Activated naive CD8-positive, alpha-beta T cell treated with anti-CD3 and anti-CD28 coated beads for 36 hours (primary cell): ENCODE results near the gene UBE2S. TPM values are rescaled to one million over a fixed set of nuclear protein-coding genes. Genes with fewer than 3 reads are reported as not detected.

Experiments
- DNase-seq: peaks from one replicate; pipeline ENCODE4 v3.0.0; 2021
- H3K27ac Mint-ChIP-seq: one replicate; pipeline ENCODE4 v1.8.0; 2022; ENCODE audit warnings: mild to moderate bottlenecking, moderate library complexity, mixed read lengths
- H3K27me3 Mint-ChIP-seq: one replicate; pipeline ENCODE4 v1.8.0; 2022; ENCODE audit warnings: mild to moderate bottlenecking, mixed read lengths
- H3K36me3 Mint-ChIP-seq: one replicate; pipeline ENCODE4 v1.8.0; 2021; ENCODE audit warnings: mild to moderate bottlenecking, mixed read lengths
- H3K4me1 Mint-ChIP-seq: one replicate; pipeline ENCODE4 v1.8.0; 2021; ENCODE audit warnings: mixed read lengths
- H3K4me3 Mint-ChIP-seq: one replicate; pipeline ENCODE4 v1.8.0; 2022; ENCODE audit warnings: mild to moderate bottlenecking, moderate library complexity, mixed read lengths
- H3K9me3 Mint-ChIP-seq: one replicate; pipeline ENCODE4 v1.8.0; 2022; ENCODE audit warnings: mixed read lengths
- total RNA-seq, 2 experiments: library from RNA; stranded (reverse); gene quantifications; one replicate each; pipeline ENCODE4 v1.2.3, GENCODE V29; 2021

The UBE2S gene
- total RNA-seq, 2 experiments from 2014 or later = 323 to 325 TPM

DNA sequence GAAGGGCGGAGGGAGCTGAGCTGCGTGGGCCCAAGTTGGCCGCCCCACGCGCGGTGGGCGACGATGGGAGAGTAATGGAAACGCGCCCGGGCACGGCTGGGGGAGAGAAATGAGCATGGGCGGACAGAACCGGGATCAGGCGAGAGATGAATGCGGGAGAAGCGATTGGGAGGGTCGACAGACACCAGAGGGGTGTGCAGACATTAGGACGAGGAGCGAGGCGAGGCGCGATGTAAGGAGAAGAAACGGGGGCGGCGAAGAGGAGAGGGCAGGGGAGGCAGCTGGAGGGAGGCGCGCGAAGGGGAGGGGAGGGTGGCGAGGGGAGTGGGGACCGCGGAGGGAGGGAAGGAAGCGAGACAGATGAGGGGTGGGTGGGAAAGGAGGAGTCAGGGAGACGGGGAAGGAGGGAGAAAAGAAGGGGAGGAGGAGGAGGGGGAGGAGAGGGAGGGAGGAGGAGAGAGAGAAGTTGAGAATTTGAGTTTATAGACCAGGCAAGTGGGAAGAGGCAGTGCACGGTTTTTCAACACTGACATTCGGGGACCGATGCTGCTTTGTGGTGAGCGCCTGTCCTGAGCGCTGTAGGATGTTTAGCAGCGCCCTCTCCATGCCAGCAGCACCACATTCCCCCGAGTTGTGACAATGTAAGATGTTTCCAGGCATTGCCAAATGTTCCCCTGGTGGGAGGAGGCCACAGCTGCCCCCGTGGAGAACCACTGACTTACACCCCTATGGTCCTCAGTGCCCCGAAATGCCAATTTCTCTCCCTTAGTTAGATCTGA lies 35.6 kb upstream of the UBE2S start, which contains the start of gene SHISA7:
SHISA7 (minus strand) TSS at position 256 of the 779 bp plus-strand sequence. CDS start 437 bp downstream, outside the sequence.
- H3K27ac Mint-ChIP-seq = no peak within 1 kb of the TSS
- H3K4me3 Mint-ChIP-seq = no peak within 1 kb of the TSS

DNA sequence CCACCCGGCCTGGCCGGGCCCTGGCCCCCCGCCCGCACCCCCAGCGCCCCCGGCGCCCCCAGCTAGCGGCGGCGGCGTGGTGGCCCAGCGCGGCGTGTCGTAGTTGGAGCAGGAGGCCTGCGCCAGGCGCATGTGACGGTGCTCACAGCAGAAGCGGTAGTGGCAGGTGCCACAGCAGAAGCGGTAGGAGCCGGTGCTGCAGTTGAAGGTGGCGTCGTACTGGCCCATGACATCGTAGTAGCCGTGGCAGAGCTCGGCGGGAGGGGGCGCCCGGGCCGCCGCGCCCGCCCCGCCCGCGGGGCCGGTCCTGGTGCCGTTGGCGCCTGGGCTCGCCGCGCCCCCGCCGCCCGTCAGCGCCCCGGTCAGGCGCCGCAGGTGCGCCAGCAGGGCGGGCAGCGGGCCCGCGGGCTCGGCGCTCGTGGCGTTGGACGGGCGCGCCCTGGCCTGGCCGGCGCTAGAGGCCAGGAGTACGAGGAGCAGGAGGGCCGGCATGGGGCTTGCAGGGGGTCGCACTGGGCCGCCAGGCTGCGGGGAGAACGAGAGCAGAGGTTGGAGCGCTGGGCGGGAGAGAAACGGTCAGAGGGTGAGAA lies 34.9 kb upstream of the UBE2S start:
- Mint-ChIP-seq H3K36me3 (no peaks in the 10 kb centered on the region), H3K4me3 (no peak overlapping the region), H3K27me3 (peaks cover 87% of the 10 kb centered on the region), H3K9me3 (no peaks in the 10 kb centered on the region), H3K27ac (no peak overlapping the region), H3K4me1 (peaks cover 10% of the 10 kb centered on the region)
- no peak for DNase-seq

More for the DNA sequence above, 35.6 kb upstream of the UBE2S start, which contains the start of gene SHISA7:
- no peaks in the 10 kb centered on the region for H3K36me3 Mint-ChIP-seq
- H3K4me1 Mint-ChIP-seq = peaks cover 10% of the 10 kb centered on the region
- no peaks in the 10 kb centered on the region for H3K9me3 Mint-ChIP-seq
- no peak for DNase-seq
- peaks cover 80% of the 10 kb centered on the region for H3K27me3 Mint-ChIP-seq

DNA sequence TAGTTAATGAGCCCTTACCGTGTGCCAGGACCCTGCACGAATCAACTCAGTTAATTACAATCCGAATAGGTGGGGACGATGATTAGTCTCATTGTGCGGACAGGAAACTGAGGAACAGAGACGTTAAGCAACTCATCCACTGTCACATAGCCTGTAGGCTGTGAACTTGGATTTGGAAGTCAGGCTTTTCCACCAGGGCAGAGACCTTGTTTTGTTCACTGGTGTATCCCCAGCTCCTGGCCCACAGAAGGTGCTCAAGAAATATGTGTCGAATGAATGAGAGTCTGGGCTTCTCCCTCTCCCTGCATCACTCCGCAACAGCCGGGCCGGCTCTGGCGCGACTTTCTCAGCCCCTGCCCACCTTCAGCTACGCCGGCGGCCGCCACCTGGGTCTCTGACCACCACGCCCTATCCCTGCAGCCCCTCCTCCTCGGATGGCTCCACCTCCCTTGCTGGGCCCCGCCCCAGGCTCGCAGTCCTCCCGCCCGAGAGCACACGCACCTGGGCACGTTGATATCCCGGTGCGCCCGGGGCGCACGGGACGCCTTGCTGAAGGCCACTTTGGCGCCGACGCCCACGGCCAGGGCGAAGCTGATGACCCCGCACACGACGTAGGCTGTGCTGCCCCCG lies 34.2 kb upstream of the UBE2S start:
- Mint-ChIP-seq H3K36me3 (no peaks in the 10 kb centered on the region), H3K9me3 (no peaks in the 10 kb centered on the region), H3K4me3 (no peak overlapping the region), H3K4me1 (peaks cover 10% of the 10 kb centered on the region), H3K27me3 (peaks cover 94% of the 10 kb centered on the region), H3K27ac (no peak overlapping the region)
- no peak for DNase-seq

DNA sequence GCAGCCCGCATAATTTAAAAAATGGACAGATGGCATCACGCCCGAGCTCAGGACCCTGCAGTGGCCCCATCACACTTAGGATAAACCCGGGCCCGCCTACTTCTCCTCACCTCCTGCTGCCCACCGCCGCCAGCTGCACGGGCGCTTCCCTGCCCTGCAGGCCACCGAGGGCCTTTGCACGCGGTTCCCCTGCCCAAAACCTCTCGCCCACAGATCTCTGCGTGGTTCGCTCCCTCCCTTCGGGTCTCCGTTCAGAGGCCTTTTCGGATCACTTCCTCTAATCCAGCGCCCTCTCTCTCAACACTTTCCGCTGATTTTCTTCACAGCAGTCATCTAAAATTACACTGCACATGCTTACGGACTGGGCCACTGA lies 33.7 kb upstream of the UBE2S start:
- Mint-ChIP-seq H3K27me3 (peaks cover 99% of the 10 kb centered on the region), H3K27ac (no peak overlapping the region), H3K4me3 (no peak overlapping the region), H3K4me1 (peaks cover 10% of the 10 kb centered on the region), H3K36me3 (no peaks in the 10 kb centered on the region), H3K9me3 (no peaks in the 10 kb centered on the region)
- DNase-seq = no peak

DNA sequence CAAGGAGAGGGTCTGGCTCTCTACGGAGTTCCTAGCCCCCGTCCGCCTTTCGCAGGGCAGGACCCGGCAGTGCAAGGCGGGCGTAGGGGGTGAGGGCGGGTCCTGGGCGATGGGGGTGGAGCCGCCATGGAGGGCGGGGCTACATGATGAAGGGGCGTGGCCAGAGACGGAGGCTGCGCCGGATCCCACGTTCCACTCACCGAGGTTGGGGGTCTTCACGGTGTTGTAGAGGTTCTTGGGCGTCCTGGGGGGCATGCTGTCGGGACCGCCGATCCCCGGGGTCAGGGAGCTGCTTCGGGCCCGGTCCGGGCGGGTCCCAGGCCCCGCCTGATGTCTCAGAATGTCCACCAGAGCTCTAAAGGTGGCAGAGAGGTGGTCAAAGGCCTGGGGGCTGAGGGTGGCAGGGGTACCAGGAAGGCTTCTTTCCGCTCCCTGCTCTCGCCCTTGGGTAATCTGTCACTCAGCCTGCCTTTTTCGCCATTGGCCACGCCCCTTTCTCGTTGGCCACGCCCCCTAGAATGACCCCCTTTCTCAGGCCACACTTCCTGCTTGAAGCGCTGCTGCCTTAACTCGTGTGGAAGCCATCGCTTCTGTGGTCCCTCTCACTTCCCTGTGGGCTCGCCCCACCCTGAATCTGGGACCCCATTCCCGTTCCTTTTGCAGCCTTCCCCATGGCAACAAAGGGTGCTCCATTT lies 33.0 kb upstream of the UBE2S start:
- H3K4me1 Mint-ChIP-seq = peaks cover 10% of the 10 kb centered on the region
- H3K27ac Mint-ChIP-seq = no peak overlapping the region
- no peak overlapping the region for H3K4me3 Mint-ChIP-seq
- DNase-seq = peak; percentile 33
- H3K27me3 Mint-ChIP-seq = peaks cover 92% of the 10 kb centered on the region
- H3K36me3 Mint-ChIP-seq = no peaks in the 10 kb centered on the region
- H3K9me3 Mint-ChIP-seq = no peaks in the 10 kb centered on the region

DNA sequence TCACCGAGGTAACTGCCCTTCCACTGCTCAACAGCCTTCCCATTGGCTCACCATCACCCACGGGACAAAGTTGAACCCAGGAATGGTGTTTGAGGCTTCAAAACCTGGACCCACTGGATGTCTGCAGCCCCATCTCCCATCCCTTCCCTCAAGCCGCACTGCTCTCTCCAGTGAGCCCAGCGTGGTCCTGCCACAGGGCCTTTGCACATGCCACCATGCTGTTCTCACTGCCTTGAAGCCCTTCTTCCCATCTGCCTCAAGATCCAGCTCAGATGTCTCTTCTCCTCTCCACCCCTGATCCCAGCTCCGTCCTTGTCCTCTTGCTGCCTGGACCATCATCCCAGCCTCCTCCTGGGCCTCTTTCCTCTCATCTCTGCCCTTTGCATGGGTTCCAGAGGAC lies 31.5 kb upstream of the UBE2S start:
- H3K9me3 Mint-ChIP-seq = no peaks in the 10 kb centered on the region
- H3K27me3 Mint-ChIP-seq = peaks cover 77% of the 10 kb centered on the region
- no peak overlapping the region for H3K4me3 Mint-ChIP-seq
- no peak overlapping the region for H3K27ac Mint-ChIP-seq
- peaks cover 10% of the 10 kb centered on the region for H3K4me1 Mint-ChIP-seq
- H3K36me3 Mint-ChIP-seq = no peaks in the 10 kb centered on the region
- no peak for DNase-seq

DNA sequence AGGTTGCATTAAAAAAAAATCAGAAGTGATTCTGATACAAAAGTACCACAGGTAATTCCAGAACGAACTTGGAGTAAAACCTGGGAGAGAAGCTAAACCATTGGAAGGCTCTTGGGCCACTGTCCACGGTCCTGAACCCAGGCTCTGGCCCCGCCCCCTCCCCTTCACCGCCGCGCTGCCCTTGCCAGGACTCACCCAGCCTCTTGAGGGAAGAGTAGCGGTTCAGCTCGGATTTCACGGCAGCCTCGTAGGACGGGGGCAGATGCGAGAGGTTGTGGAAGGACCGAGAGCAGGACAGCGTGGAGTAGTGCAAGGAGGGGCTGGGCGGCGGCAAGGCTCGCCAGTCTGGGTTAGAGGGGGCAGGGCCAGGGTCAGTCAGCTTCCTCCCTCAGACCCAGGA lies 29.8 kb upstream of the UBE2S start:
- no peak for DNase-seq
- H3K4me1 Mint-ChIP-seq = peaks cover 10% of the 10 kb centered on the region
- H3K27ac Mint-ChIP-seq = no peak overlapping the region
- no peaks in the 10 kb centered on the region for H3K9me3 Mint-ChIP-seq
- peaks cover 66% of the 10 kb centered on the region for H3K27me3 Mint-ChIP-seq
- no peaks in the 10 kb centered on the region for H3K36me3 Mint-ChIP-seq
- H3K4me3 Mint-ChIP-seq = no peak overlapping the region

DNA sequence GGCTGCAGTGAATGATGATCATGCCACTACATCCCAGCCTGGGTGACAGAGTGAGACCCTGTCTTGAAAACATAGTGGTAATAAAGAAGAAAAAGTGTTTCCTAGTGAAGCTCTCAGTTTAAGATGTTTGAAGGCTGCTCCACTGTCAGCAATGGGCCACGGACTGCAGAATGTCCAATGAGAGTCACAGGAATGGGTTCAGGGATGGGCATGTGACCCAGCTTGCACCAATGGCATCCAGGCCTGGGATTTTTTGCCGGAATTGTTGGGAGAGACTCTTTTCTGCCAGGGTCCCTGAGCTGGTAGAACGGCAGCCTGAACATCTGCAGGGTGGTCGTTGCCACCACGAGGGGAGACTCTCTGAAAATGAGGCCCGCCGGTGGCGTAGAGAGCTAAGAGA lies 29.3 kb upstream of the UBE2S start:
- no peaks in the 10 kb centered on the region for H3K36me3 Mint-ChIP-seq
- H3K27me3 Mint-ChIP-seq = peaks cover 67% of the 10 kb centered on the region

DNA sequence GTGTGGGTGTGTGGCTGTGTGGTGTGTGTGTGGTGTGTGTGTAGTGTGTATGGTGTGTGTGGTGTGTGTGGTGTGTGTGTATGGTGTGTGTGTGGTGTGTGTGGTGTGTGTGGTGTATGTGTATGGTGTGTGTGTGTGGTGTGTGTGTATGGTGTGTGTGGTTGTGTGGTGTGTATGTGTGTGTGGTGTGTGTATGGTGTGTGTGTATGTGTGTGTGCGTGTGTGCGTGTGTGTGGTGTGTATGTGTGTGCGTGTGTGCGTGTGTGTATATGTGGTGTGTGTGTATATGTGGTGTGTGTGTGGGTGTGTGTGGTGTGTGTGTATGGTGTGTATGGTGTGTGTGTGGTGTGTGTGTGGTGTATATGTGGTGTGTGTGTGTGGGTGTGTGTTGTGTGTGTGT lies 27.4 kb upstream of the UBE2S start:
- DNase-seq = no peak
- no peaks in the 10 kb centered on the region for H3K9me3 Mint-ChIP-seq
- H3K36me3 Mint-ChIP-seq = no peaks in the 10 kb centered on the region
- peaks cover 67% of the 10 kb centered on the region for H3K27me3 Mint-ChIP-seq
- H3K4me3 Mint-ChIP-seq = no peak overlapping the region
- H3K4me1 Mint-ChIP-seq = no peaks in the 10 kb centered on the region
- no peak overlapping the region for H3K27ac Mint-ChIP-seq

More for the DNA sequence above, 29.3 kb upstream of the UBE2S start:
- H3K4me1 Mint-ChIP-seq = peaks cover 10% of the 10 kb centered on the region
- DNase-seq = no peak
- no peak overlapping the region for H3K4me3 Mint-ChIP-seq
- no peaks in the 10 kb centered on the region for H3K9me3 Mint-ChIP-seq
- H3K27ac Mint-ChIP-seq = no peak overlapping the region

DNA sequence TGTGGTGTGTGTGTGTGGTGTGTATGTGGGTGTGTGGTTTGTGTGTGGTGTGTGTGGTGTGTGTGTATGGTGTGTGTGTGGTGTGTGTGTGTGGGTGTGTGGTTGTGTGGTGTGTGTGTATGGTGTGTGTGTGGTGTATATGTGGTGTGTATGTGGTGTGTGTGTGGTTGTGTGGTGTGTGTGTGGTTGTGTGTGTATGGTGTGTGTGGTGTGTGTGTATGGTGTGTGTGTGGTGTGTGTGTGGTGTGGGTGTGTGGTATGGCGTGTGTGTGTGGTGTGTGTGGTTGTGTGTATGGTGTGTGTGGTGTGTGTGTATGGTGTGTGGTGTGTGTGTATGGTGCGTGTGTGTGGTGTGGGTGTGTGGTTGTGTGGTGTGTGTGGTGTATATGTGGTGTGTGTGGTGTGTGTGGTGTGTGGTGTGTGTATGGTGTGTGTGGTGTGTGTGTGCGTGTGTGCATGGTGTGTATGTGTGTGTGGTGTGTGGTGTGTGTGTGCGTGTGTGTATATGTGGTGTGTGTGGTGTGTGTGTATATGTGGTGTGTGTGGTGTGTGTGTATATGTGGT lies 26.9 kb upstream of the UBE2S start:
- Mint-ChIP-seq H3K27ac (no peak overlapping the region), H3K9me3 (no peaks in the 10 kb centered on the region), H3K4me1 (peaks cover 2% of the 10 kb centered on the region), H3K4me3 (no peak overlapping the region), H3K27me3 (peaks cover 67% of the 10 kb centered on the region), H3K36me3 (no peaks in the 10 kb centered on the region)
- DNase-seq = no peak

DNA sequence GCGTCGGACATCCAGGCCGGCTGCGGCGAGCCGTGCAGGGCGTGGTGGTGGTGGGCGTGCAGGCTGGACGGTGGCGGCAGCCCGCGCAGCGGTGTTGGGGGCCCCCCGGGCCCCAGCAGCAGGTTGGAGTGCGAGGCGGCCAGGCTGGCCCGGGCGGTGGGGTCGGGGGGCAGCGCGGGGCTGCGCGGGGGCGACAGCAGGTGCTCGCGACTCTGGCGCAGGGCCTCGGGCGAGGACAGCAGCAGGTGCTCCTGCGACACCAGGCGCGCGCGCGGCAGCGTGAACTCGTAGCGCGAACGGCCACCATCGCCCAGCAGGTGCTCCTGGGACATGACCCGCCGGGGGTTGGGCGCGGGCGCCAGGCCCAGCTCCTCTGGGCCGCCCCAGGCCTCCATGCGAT lies 25.7 kb upstream of the UBE2S start:
- Mint-ChIP-seq H3K9me3 (no peaks in the 10 kb centered on the region), H3K4me3 (no peak overlapping the region), H3K27ac (no peak overlapping the region), H3K4me1 (peaks cover 3% of the 10 kb centered on the region), H3K36me3 (no peaks in the 10 kb centered on the region), H3K27me3 (peaks cover 65% of the 10 kb centered on the region)
- DNase-seq = no peak

DNA sequence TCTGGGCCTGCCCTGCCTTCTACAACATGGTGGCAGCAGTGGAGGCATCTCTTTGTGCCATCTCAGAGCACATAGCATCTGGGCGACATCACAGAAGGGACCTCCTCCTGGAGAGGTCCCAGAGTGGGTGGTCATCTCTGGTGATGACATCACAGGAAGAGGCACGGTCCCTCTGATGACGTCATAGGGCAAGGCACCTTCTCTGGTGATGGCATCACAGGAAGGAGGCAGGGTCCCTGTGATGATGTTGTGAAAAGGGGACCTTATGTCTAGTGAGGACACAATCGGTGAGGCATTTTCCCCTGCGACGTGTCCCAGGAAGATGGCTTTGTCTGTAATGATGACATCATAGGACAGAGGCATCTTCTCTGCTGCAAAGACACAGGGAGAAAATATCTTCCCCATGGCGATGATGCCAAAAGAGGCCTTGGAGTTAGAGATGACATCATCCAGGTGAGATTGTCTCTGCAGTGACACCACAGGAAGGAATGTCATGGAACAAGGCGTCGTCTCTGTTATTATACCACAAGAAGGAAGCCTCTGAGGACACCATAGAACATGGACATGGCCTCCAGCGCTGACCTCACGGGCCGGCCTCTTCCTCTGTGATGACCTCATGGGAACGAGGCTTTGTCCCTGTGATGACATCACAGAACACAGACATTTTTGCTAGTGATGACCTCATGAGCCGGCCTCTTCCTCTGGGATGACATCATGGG lies 24.8 kb upstream of the UBE2S start:
- Mint-ChIP-seq H3K4me3 (no peak overlapping the region), H3K27me3 (peaks cover 60% of the 10 kb centered on the region)

DNA sequence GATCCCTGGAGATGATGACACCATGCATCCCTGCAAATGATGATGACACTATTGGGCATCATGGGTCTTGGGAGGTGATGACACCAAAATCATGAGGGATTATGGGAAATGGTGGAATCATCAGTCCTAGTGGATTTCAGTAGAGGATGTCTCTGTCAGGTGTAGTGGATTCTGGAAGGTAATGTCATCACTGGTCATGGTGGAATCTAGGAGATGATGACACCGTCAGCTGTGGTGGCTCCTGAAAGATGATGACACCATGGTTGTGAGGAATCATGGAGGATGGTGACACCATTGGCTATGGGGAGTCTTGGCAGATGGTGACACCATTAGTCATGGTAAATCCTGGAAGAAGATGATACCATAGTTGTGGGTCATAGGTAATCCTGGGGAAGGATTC lies 23.6 kb upstream of the UBE2S start:
- no peak for DNase-seq
- Mint-ChIP-seq H3K27me3 (peaks cover 52% of the 10 kb centered on the region), H3K27ac (no peak overlapping the region)

More for the DNA sequence above, 24.8 kb upstream of the UBE2S start:
- Mint-ChIP-seq H3K27ac (no peak overlapping the region), H3K4me1 (peaks cover 3% of the 10 kb centered on the region), H3K9me3 (no peaks in the 10 kb centered on the region), H3K36me3 (no peaks in the 10 kb centered on the region)
- no peak for DNase-seq

DNA sequence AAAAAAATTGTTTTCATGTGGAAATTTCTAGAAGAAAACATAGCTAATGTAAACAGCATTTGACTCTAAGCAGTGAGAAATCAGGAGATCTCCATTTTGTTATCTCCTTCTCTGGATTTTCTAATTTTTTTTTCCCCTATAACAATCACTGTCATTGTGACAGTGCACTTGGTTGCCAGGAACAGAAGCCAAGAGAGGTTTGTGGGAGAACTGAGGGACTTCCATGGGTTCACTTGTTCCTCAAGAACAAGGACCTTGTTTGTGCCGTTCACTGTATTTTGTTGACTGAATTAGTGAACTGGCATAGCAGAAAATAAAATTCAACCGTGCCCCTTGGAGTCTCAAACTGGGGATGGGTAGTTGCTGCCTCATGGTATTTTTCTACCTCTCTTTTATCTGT lies 18.5 kb upstream of the UBE2S start:
- H3K36me3 Mint-ChIP-seq = no peaks in the 10 kb centered on the region
- peaks cover 33% of the 10 kb centered on the region for H3K27me3 Mint-ChIP-seq
- DNase-seq = no peak
- H3K4me1 Mint-ChIP-seq = peaks cover 9% of the 10 kb centered on the region
- no peak overlapping the region for H3K27ac Mint-ChIP-seq
- no peak overlapping the region for H3K4me3 Mint-ChIP-seq
- H3K9me3 Mint-ChIP-seq = no peaks in the 10 kb centered on the region

More for the DNA sequence above, 23.6 kb upstream of the UBE2S start:
- H3K4me1 Mint-ChIP-seq = peaks cover 3% of the 10 kb centered on the region
- no peak overlapping the region for H3K4me3 Mint-ChIP-seq
- no peaks in the 10 kb centered on the region for H3K36me3 Mint-ChIP-seq
- H3K9me3 Mint-ChIP-seq = no peaks in the 10 kb centered on the region
